ENCODE results near the gene THRA. TPM values are rescaled to one million over a fixed set of nuclear protein-coding genes. Genes with fewer than 3 reads are reported as not detected.
A peak's percentile ranks its signal among the peaks of the same experiment; 100 is the strongest.

Gene THRA
- total RNA-seq, 2 donors from 2014 or later, result 64.8 to 75.0 TPM

GRCh38 chr17:40071313-40072039, 8.7 kb downstream of the THRA start:
- peaks cover 6% of the 10 kb centered on the region for H3K36me3 ChIP-seq
- DNase-seq (ENCODE audit: low spot score), result no peak

GRCh38 chr17:40072040-40072734, 9.4 kb downstream of the THRA start:
- Histone ChIP-seq H3K4me1 (ENCODE audit: control insufficient read depth in 1 of 2, low read depth in 2 of 2) (peaks cover 86 to 98% of the 10 kb centered on the region in 2 donors), H3K9me3 (no peaks in the 10 kb centered on the region), H3K4me3 (peak overlapping the region; percentile 54), H3K27ac (peak overlapping the region; percentile 92 to 95), H3K36me3 (peaks cover 14% of the 10 kb centered on the region), H3K27me3 (replicated peaks; ENCODE audit: insufficient read depth) (no peaks in the 10 kb centered on the region)
- peak; percentile 75 for DNase-seq (ENCODE audit: low spot score)
- ATAC-seq (ENCODE audit: insufficient number of reproducible peaks, low FRiP score, low read depth), result peak; percentile 36
- no peak for TF ChIP-seq CTCF (IDR thresholded peaks at IDR 0.05)

More at GRCh38 chr17:40071313-40072039, 8.7 kb downstream of the THRA start:
- Histone ChIP-seq H3K27ac (peak overlapping the region; percentile 92 to 95), H3K4me1 (ENCODE audit: control insufficient read depth in 1 of 2, low read depth in 2 of 2) (peaks cover 80 to 98% of the 10 kb centered on the region in 2 donors), H3K9me3 (no peaks in the 10 kb centered on the region), H3K4me3 (peak overlapping the region; percentile 54), H3K27me3 (replicated peaks; ENCODE audit: insufficient read depth) (no peaks in the 10 kb centered on the region)
- ATAC-seq (ENCODE audit: insufficient number of reproducible peaks, low FRiP score, low read depth), result no peak
- TF ChIP-seq CTCF (IDR thresholded peaks at IDR 0.05), result no peak

GRCh38 chr17:40072735-40073346, 10.1 kb downstream of the THRA start:
- Histone ChIP-seq H3K27ac (peak overlapping the region; percentile 92 to 95), H3K27me3 (replicated peaks; ENCODE audit: insufficient read depth) (no peaks in the 10 kb centered on the region), H3K4me3 (peak overlapping the region; percentile 54), H3K36me3 (peaks cover 19% of the 10 kb centered on the region), H3K4me1 (ENCODE audit: control insufficient read depth in 1 of 2, low read depth in 2 of 2) (peaks cover 85 to 96% of the 10 kb centered on the region in 2 donors), H3K9me3 (no peaks in the 10 kb centered on the region)
- ATAC-seq (ENCODE audit: insufficient number of reproducible peaks, low FRiP score, low read depth) (no peak), DNase-seq (ENCODE audit: low spot score) (no peak)
- TF ChIP-seq CTCF (IDR thresholded peaks at IDR 0.05), result no peak

GRCh38 chr17:40073454-40074174, 10.8 kb downstream of the THRA start:
- no peak for TF ChIP-seq CTCF (IDR thresholded peaks at IDR 0.05)
- Histone ChIP-seq H3K27me3 (replicated peaks; ENCODE audit: insufficient read depth) (no peaks in the 10 kb centered on the region), H3K36me3 (peaks cover 19% of the 10 kb centered on the region), H3K4me3 (no peak overlapping the region), H3K4me1 (ENCODE audit: control insufficient read depth in 1 of 2, low read depth in 2 of 2) (peaks cover 77 to 89% of the 10 kb centered on the region in 2 donors), H3K9me3 (no peaks in the 10 kb centered on the region), H3K27ac (peak overlapping the region; percentile 92 to 95)
- DNase-seq (ENCODE audit: low spot score) (no peak), ATAC-seq (ENCODE audit: insufficient number of reproducible peaks, low FRiP score, low read depth) (no peak)
